Posterior cingulate gyrus (tissue), 11 donors: ENCODE data around the gene UGT1A10.

ENCODE experiments used
- DNase-seq, 10 donors: peaks; one replicate each; pipeline versions ENCODE4 v3.0.0 to v3.0.0-alpha.2; 2020 to 2021; ENCODE audit warnings: mixed read lengths in 3 of 10
- intact Hi-C: fragments of 100-400 bp; cut with DNase I; formaldehyde crosslinking; loops from one replicate; pipeline ENCODE4 v1.15.1; 2023

The UGT1A10 gene

GRCh38 chr2:233764761-233765160 lies 128.5 kb downstream of the UGT1A10 start:
- no peak for DNase-seq

GRCh38 chr2:233766416-233766815 lies 130.2 kb downstream of the UGT1A10 start:
- no peak for DNase-seq
- intact Hi-C loops = no loop called here

More at GRCh38 chr2:233764761-233765160, 128.5 kb downstream of the UGT1A10 start:
- intact Hi-C loops = no loop called here

DNA sequence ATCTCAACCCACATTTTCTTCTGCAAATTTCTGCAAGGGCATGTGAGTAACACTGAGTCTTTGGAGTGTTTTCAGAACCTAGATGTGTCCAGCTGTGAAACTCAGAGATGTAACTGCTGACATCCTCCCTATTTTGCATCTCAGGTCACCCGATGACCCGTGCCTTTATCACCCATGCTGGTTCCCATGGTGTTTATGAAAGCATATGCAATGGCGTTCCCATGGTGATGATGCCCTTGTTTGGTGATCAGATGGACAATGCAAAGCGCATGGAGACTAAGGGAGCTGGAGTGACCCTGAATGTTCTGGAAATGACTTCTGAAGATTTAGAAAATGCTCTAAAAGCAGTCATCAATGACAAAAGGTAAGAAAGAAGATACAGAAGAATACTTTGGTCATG lies 131.8 kb downstream of the UGT1A10 start:
- intact Hi-C loops = no loop called here
- DNase-seq = no peak

DNA sequence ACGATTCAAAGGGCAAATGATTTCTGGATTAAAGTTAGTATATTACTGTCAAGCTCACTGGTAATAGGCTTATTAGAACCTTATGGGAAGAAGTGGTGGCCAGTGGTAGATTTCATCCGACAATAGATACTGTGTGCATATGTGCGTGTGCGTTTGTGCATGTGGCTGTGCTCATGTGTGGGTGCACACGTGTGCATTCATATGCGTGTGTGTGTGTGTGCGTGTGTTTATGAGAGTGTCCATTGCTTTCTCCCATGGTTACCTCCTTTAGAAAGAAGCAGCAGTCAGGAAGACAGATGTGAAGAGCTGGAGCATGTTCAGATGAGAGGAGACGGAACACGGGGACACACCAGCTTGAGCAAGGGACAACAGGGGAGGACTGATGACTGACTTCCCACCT lies 133.0 kb downstream of the UGT1A10 start:
- intact Hi-C loops = no loop called here

GRCh38 chr2:233772153-233772552 lies 135.9 kb downstream of the UGT1A10 start:
- DNase-seq = no peak
- intact Hi-C loops = no loop called here

More for the DNA sequence above, 133.0 kb downstream of the UGT1A10 start:
- no peak for DNase-seq

GRCh38 chr2:233772583-233772982 lies 136.3 kb downstream of the UGT1A10 start:
- intact Hi-C loops = no loop called here
- no peak for DNase-seq

GRCh38 chr2:233773854-233774253 lies 137.6 kb downstream of the UGT1A10 start:
- intact Hi-C loops = no loop called here
- DNase-seq = no peak

DNA sequence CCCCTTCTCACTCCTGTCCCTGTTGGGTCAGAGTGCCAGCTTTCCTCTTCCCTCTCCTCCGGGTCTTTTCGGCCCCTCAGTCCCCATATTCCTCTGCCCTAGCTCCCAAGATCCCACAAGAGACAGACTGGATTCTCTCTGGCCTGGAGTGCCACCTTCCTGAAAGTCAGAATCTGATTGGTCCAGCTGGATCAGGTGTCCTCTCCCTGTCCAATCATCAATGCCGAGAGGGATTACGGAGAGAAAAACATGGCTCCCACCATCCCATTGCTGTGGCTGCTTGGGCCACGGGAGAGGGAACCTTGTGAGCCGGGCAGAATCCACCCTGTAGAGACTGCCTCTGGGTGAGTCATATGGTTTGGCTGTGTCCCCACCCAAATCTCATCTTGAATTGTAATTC lies 139.2 kb downstream of the UGT1A10 start:
- intact Hi-C loops = no loop called here

GRCh38 chr2:233778030-233778429 lies 141.8 kb downstream of the UGT1A10 start, which contains the start of gene MROH2A:
Gene MROH2A, plus strand, starts transcription at chr2:233778330. Its CDS starts 1,029 bp downstream, at chr2:233779359.
- intact Hi-C loops = no loop called here
- no peak for DNase-seq

More for the DNA sequence above, 139.2 kb downstream of the UGT1A10 start:
- no peak for DNase-seq

GRCh38 chr2:233779722-233780121 lies 143.5 kb downstream of the UGT1A10 start:
- DNase-seq = no peak
- intact Hi-C loops = no loop called here

DNA sequence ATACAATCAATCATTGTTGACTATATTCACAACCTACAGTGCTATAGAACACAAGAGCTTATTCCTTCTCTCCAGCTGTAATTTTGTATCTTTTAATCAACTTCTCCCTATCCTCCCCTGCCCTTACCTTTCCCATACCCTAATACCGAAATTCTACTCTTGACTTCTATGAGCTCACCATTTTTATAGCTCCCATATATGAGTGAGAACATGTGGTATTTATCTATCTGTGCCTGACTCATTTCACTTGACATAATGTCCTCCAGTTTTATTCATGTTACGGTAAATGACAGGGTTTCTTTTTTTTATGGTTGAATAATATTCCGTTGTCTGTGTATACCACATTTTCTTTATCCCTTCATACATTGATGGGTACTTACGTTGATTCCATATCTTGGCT lies 144.5 kb downstream of the UGT1A10 start:
- intact Hi-C loops = no loop called here
- DNase-seq = no peak

DNA sequence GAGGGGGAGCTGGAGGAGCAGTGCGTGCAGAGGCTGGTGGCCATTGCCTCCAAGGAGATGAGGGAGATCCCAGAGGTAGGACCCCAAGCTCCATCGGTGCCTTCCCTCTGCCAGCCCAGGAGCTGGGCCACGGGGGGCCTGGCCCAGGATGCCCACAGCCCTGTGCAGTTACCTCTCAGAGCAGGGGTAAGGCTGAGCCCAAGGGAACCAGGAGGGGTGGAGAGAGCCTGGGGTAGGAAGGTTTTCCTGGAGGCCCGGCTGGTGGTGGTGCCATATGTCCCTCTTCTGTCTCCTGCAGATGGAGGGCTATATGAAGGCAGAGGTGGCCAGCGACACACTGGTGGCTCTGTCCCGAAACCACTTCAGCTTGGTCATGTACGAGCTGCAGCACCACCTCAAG lies 153.3 kb downstream of the UGT1A10 start:
- intact Hi-C loops = no loop called here
- no peak for DNase-seq

DNA sequence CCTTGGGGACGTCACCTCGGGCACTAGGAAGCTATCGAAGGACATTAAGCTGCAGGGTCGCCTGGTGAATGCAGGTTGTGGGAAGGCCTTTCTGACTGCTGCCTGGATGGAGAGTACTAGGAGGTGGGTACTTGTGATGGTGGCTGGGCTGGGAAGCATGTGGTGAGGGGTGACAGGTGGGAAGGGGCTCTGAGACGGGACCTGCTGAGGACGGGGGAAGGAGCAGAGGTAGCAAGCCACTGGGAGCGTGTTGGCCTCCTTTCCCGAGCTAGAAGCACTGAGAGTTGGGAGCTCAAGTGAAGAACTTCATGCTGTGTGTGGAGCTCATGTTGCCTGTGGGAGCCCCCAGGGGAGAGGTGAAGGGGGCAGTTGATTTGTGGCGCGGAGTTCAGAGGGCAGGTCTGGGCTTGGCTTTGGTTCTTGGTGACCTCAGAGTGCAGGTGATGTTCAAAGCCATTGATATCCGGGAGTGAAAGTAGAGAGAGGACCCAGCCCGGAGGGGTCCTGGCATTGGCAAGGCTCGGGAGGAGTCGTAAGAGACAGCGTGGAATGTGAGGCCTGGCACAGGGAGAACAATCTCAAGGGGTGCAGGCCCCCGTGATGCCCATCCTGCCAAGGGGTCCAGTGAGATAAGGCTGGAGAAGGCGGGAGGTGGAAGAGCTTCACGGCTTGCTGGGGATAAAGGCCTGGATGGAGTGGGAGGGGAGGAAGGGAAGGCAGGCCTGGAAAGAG lies 155.1 kb downstream of the UGT1A10 start:
- DNase-seq = no peak
- intact Hi-C loops = no loop called here

DNA sequence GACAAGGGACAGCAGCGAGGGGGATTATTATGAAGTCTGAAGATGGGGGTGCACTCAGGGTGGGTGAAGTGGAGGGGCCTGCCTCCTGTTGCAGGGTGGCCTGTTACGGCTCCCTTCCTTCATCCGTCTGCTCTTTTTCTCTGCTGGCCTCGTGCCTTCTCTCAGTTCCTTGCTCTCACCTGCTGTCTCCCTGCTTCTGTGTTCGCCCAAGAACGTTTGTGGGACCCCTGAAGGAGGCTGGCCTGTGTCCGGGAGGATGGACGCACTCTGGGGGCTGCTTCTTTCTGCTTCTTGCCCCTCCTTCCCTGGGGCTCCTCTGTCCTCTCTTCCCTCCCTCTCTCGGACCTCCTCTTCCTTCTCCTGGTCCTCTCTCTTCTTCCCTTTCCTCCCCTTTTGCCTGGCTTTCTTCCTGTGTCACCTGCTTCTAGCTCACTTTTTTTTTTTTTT lies 155.7 kb downstream of the UGT1A10 start:
- intact Hi-C loops = no loop called here

GRCh38 chr2:233792720-233793119 lies 156.5 kb downstream of the UGT1A10 start:
- intact Hi-C loops = no loop called here
- no peak for DNase-seq

More for the DNA sequence above, 155.7 kb downstream of the UGT1A10 start:
- no peak for DNase-seq

DNA sequence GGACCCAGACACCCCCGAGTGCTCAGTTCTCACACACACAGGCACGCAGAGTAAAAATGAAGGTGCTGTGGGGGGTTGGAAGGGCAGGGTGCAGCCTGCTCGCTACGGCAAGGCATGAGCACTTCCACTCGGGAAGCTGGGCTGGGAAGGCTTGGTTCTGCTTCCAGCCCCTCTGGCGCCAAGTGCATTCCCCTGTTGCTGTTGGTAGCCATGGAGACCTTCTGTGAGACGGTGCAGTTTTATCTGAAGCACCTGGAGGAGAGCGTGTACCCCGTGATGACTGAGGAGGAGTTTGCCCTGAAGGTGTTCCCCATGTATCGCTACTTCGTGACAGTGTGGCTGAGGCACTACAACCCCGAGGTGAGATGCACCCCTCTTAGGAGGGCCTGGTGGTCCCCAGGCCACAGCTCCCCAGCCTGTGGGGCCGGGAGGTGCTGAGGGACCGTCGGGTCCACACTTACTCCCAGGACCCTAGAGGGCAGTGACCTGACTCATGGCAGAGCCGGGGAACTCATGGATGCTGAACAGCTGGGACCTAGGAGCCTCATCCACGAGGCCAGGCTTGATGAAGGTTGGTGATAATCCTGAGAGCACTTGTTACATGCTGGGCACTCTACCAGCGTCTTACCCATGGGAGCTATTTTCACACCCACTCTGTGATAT lies 157.3 kb downstream of the UGT1A10 start:
- intact Hi-C loops = no loop called here
- no peak for DNase-seq

DNA sequence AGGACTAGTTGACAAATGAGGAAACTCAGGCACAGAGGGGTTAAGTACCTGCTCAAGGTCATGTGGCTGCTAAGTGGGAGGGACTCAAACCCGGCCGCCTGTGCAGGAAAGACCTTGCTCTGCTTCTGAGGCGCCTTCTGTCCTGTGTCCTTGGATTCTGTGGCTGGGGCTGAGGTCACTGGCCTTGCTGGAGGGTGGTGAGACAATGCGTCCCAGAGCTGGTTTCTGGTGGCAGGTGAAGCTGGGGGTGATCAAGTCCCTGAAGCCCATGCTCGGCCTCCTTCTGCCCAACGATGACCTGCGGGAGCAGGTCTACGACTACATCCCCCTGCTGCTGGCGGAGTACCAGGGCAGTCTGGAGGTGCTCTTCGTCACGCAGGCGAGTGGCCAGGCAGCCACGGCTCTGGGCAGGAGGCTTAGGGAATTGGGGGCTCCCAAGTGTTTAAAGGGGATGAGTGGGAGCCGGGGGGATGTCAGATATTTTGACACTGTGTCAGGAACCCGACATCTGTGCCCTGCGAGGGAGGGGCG lies 157.9 kb downstream of the UGT1A10 start:
- intact Hi-C loops = no loop called here
- no peak for DNase-seq

- DNase-seq = no peak
- intact Hi-C loops = no loop called here
These were observed 159.5 kb downstream of the UGT1A10 start for GRCh38 chr2:233795735-233796171.

DNA sequence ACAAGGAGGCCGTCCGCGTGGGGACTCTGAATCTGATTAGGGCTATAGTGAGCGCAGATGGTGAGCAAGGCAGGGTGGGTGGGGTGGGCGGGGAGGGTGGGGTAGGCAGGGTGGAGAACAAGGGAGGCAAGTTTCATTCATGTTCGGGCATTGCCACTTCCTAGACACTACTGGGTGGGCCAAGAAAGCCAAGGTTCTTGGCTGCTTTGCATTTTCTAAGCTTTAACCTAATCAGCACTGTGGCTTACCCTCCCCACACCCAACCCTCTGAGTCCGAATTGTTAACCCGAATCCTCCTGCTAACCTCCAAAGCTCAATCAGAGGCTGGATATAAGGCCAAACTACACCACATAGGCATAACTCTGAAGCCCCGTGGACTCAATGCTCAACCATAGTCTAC lies 160.0 kb downstream of the UGT1A10 start:
- intact Hi-C loops = no loop called here
- DNase-seq = no peak

DNA sequence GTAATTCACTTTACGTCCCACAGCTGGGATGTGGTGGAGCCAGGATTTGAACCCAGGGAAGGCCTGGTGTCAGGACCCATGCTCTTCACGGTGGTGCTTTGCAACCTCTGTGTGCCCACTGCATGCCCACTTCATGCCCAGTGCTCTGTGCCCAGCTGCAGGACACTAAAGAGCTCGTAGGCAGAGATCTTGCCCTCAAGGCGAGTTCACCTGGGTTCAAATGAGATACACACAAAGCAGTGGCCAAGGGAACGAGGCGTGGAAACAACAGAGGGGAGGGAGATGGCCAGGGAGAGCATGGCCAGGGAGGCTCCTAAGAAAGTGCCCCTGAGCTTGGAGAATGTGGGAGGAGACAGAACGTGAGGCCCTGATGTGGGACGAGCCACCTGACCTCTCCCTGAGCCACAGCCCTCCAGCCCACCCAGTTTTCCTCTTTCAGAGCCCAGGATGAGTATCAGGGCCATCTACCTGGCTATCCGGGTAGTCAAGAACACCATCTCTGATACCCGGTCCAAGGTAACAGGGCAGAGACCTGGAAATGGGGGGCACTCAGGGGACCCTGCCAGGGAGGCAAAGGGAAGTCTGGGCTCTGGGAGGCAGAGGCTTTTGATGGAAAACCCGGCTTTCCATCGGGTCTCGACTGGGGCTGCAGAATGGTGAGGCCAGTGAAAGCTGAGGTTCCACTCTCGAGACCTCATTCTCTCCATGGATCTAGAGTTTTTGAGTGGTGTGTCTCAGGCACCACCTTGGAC lies 162.3 kb downstream of the UGT1A10 start:
- intact Hi-C loops = no loop called here
- peak in 1 of 10 donors; percentile 33 for DNase-seq
